Mesodermal cell (in vitro differentiated cells): Measurements from ENCODE around the gene TANGO6.
"Not testable (repeated sequence)": the region's sequence is repeated elsewhere in the genome, so short reads cannot be mapped to it uniquely, and the experiment has no call there.

Experiments
- H3K27ac ChIP-seq: 2 replicates; pipeline ENCODE4 v1.7.0; 2013; ENCODE audit warnings: mild to moderate bottlenecking, low read depth, low read length, moderate library complexity; ENCODE audit not compliant: severe bottlenecking
- H3K36me3 ChIP-seq: 2 replicates; pipeline ENCODE4 v1.7.1; 2013; ENCODE audit warnings: mild to moderate bottlenecking, low read length, moderate library complexity; ENCODE audit not compliant: control insufficient read depth, insufficient read depth
- H3K4me1 ChIP-seq: one replicate; pipeline ENCODE4 v1.7.1; 2013; ENCODE audit warnings: mild to moderate bottlenecking, low read length; ENCODE audit not compliant: insufficient read depth, control insufficient read depth, poor library complexity, severe bottlenecking
- H3K4me3 ChIP-seq: 2 replicates; pipeline ENCODE4 v1.7.0; 2013; ENCODE audit warnings: low read length, control low read depth, mild to moderate bottlenecking; ENCODE audit not compliant: insufficient read depth, poor library complexity, severe bottlenecking; ENCODE audit errors: extremely low read depth
- H3K9me3 ChIP-seq: 2 replicates; pipeline ENCODE4 v1.7.1; 2013; ENCODE audit warnings: mild to moderate bottlenecking, low read length, moderate library complexity; ENCODE audit not compliant: control insufficient read depth
- WGBS, 2 experiments: methylation state at CpG; one replicate each; pipeline ENCODE4 v1.1.5; 2013; ENCODE audit warnings: missing lambda C conversion rate in 2 of 2; ENCODE audit not compliant: insufficient coverage in 2 of 2; 5-methylcytosine and 5-hydroxymethylcytosine counted together

Gene TANGO6

GRCh38 chr16:68987734-68988457 is 144.6 kb downstream of the TANGO6 start:
- no peak overlapping the region for H3K27ac ChIP-seq
- no peaks in the 10 kb centered on the region for H3K9me3 ChIP-seq
- no peak overlapping the region for H3K4me3 ChIP-seq
- no peaks in the 10 kb centered on the region for H3K4me1 ChIP-seq
- H3K36me3 ChIP-seq, result no peaks in the 10 kb centered on the region
- 23 to 25% methylated on average over 3 of the region's 4 CpGs for WGBS, 2 experiments

GRCh38 chr16:68990172-68990845 is 147.0 kb downstream of the TANGO6 start:
- not testable (repeated sequence) for H3K27ac ChIP-seq, H3K4me3 ChIP-seq, H3K36me3 ChIP-seq, H3K9me3 ChIP-seq, H3K4me1 ChIP-seq
- 95 to 100% methylated on average over 1 to 3 of the region's 7 CpGs for WGBS, 2 experiments

GRCh38 chr16:68991075-68991474 is 147.7 kb downstream of the TANGO6 start:
- Histone ChIP-seq H3K27ac (no peak overlapping the region), H3K9me3 (no peaks in the 10 kb centered on the region), H3K36me3 (no peaks in the 10 kb centered on the region), H3K4me3 (no peak overlapping the region), H3K4me1 (peaks cover 4% of the 10 kb centered on the region)

GRCh38 chr16:68992521-68992920 is 149.2 kb downstream of the TANGO6 start:
- no peak overlapping the region for H3K27ac ChIP-seq
- peaks cover 4% of the 10 kb centered on the region for H3K4me1 ChIP-seq
- 89 to 91% methylated on average over 5 of the region's 5 CpGs for WGBS, 2 experiments

GRCh38 chr16:68993456-68993855 is 150.1 kb downstream of the TANGO6 start:
- Histone ChIP-seq H3K4me3 (no peak overlapping the region), H3K36me3 (no peaks in the 10 kb centered on the region), H3K27ac (no peak overlapping the region), H3K9me3 (no peaks in the 10 kb centered on the region), H3K4me1 (peaks cover 4% of the 10 kb centered on the region)
- WGBS, 2 experiments, result 86 to 100% methylated on average over 1 of the region's 3 CpGs

More at GRCh38 chr16:68992521-68992920, 149.2 kb downstream of the TANGO6 start:
- Histone ChIP-seq H3K9me3 (no peaks in the 10 kb centered on the region), H3K4me3 (no peak overlapping the region), H3K36me3 (no peaks in the 10 kb centered on the region)

- Histone ChIP-seq H3K36me3 (no peaks in the 10 kb centered on the region), H3K4me3 (no peak overlapping the region), H3K4me1 (peaks cover 4% of the 10 kb centered on the region), H3K27ac (no peak overlapping the region), H3K9me3 (no peaks in the 10 kb centered on the region)
- no CpG with 5 or more reads among the region's 1 CpG for whole genome bisulfite sequencing, 2 experiments
Measured at GRCh38 chr16:68993885-68994284, 150.6 kb downstream of the TANGO6 start.

GRCh38 chr16:68994324-68994723 is 151.0 kb downstream of the TANGO6 start:
- Histone ChIP-seq H3K36me3 (no peaks in the 10 kb centered on the region), H3K4me1 (peaks cover 4% of the 10 kb centered on the region), H3K4me3 (no peak overlapping the region), H3K27ac (no peak overlapping the region), H3K9me3 (no peaks in the 10 kb centered on the region)
- WGBS, 2 experiments, result no CpG with 5 or more reads among the region's 1 CpG

GRCh38 chr16:68995011-68995504 is 151.7 kb downstream of the TANGO6 start:
- H3K36me3 ChIP-seq, result no peaks in the 10 kb centered on the region
- H3K27ac ChIP-seq, result no peak overlapping the region
- no peak overlapping the region for H3K4me3 ChIP-seq
- H3K4me1 ChIP-seq, result peaks cover 4% of the 10 kb centered on the region
- no peaks in the 10 kb centered on the region for H3K9me3 ChIP-seq

GRCh38 chr16:68997564-68997963 is 154.2 kb downstream of the TANGO6 start:
- H3K27ac ChIP-seq, result no peak overlapping the region
- H3K4me1 ChIP-seq, result peaks cover 4% of the 10 kb centered on the region
- no peaks in the 10 kb centered on the region for H3K36me3 ChIP-seq
- peaks cover 10% of the 10 kb centered on the region for H3K9me3 ChIP-seq
- no peak overlapping the region for H3K4me3 ChIP-seq
- 60% methylated on average over 1 of the region's 1 CpG; no CpG with 5 or more reads in 1 of the 2 experiments for WGBS, 2 experiments

- Histone ChIP-seq H3K27ac (no peak overlapping the region), H3K36me3 (no peaks in the 10 kb centered on the region), H3K4me1 (no peaks in the 10 kb centered on the region), H3K9me3 (peaks cover 18% of the 10 kb centered on the region), H3K4me3 (no peak overlapping the region)
- WGBS, 2 experiments, result 75 to 100% methylated on average over 1 of the region's 1 CpG
Measured at GRCh38 chr16:68999114-68999513, 155.8 kb downstream of the TANGO6 start.

- H3K27ac ChIP-seq, result no peak overlapping the region
- no peaks in the 10 kb centered on the region for H3K36me3 ChIP-seq
- H3K4me1 ChIP-seq, result no peaks in the 10 kb centered on the region
- no peak overlapping the region for H3K4me3 ChIP-seq
- H3K9me3 ChIP-seq, result peaks cover 27% of the 10 kb centered on the region
- no CpG with 5 or more reads among the region's 1 CpG for WGBS, 2 experiments
Measured at GRCh38 chr16:69003500-69003899, 160.2 kb downstream of the TANGO6 start.
